ENCODE data around the gene CDH6.
"Not testable (repeated sequence)": the region's sequence is repeated elsewhere in the genome, so short reads cannot be mapped to it uniquely, and the experiment has no call there.

CDH6 gene

DNA sequence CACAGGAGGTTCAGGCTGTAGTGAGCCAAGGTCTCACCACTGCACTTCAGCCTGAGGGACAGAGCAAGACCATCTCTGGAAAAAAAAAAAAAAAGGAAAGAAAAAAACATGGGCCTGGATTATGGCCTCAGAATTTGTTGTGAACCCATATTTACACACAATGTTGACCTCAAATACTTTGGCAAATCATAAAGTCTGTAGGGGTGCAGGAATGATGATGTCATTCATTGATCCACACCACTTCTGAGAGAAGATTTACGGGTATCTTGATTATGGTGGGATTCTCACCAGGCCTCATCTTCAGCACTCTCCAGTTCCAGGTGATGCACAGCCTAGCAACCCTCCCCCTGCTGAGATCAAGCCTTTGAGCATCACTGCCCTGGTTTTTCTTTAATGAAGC, 156.9 kb downstream of the CDH6 start:
- TF ChIP-seq POLR2AphosphoS5 (IDR thresholded peaks at IDR 0.05; ENCODE audit: borderline replicate concordance, low read depth, low read length), result no peak
- no peak for TF ChIP-seq EZH2 (IDR thresholded peaks at IDR 0.05)
- no peak for TF ChIP-seq FOXP2 (optimal IDR thresholded peaks at IDR 0.05; ENCODE audit: control extremely low read depth, extremely low read length, insufficient read depth)
- Histone ChIP-seq H3K4me3 (no peak overlapping the region), H3K27ac (no peak overlapping the region), H3K36me3 (ENCODE audit: insufficient read depth, low read length) (no peaks in the 10 kb centered on the region), H3K9me3 (ENCODE audit: low read depth, low read length) (no peaks in the 10 kb centered on the region), H3K9ac (ENCODE audit: insufficient read length) (no peak overlapping the region)
- no peak for DNase-seq (ENCODE audit: low read depth, low spot score)

DNA sequence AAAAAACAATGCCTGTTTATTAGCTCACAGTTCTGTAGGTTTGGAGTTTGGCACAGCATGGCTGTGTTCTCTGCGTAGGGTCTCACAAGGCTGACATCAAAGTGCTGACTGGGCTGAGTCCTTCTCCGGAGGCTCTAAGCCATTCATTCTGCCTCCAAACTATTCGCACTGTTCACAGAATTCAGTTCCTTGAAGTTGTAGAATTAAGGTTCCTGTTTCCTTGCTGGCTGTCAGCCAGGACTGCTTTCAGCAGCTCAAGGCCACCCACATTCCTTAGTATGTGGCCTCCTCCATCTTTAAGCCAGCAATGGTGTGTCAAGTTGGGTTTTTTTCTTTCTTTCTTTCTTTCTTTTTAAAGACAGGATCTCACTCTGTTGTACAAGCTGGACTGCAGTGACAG, 161.9 kb downstream of the CDH6 start:
- no peak for TF ChIP-seq FOXP2 (optimal IDR thresholded peaks at IDR 0.05; ENCODE audit: control extremely low read depth, extremely low read length, insufficient read depth)
- TF ChIP-seq EZH2 (IDR thresholded peaks at IDR 0.05), result no peak
- no peak for TF ChIP-seq POLR2AphosphoS5 (IDR thresholded peaks at IDR 0.05; ENCODE audit: borderline replicate concordance, low read depth, low read length)
- Histone ChIP-seq H3K9ac (ENCODE audit: insufficient read length) (no peak overlapping the region), H3K36me3 (ENCODE audit: insufficient read depth, low read length) (no peaks in the 10 kb centered on the region), H3K9me3 (ENCODE audit: low read depth, low read length) (no peaks in the 10 kb centered on the region), H3K27ac (no peak overlapping the region), H3K4me3 (no peak overlapping the region)
- DNase-seq (ENCODE audit: low read depth, low spot score), result no peak

DNA sequence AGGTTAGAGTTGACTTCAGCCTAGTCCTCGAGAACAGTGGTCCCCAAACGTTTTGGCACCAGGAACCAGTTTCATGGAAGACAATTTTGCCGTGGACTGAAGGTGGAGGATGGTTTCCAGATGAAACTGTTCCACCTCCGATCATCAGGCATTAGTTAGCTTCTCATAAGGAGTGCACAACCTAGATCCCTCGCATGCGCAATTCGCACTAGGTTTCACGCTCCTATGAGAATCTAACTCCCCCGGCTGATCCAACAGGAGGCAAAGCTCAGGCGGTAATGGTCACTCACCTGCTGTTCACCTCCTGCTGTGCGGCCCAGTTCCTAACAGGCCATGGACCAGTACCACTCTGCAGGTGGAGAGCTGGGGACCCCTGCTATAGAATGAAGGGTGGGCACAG, 163.6 kb downstream of the CDH6 start:
- H3K36me3 ChIP-seq (ENCODE audit: insufficient read depth, low read length), result no peaks in the 10 kb centered on the region
- no peak overlapping the region for H3K27ac ChIP-seq
- TF ChIP-seq FOXP2 (optimal IDR thresholded peaks at IDR 0.05; ENCODE audit: control extremely low read depth, extremely low read length, insufficient read depth) (no peak), EZH2 (IDR thresholded peaks at IDR 0.05) (no peak), POLR2AphosphoS5 (IDR thresholded peaks at IDR 0.05; ENCODE audit: borderline replicate concordance, low read depth, low read length) (no peak)
- DNase-seq (ENCODE audit: low read depth, low spot score), result no peak
- H3K4me3 ChIP-seq, result no peak overlapping the region
- H3K9me3 ChIP-seq (ENCODE audit: low read depth, low read length), result no peaks in the 10 kb centered on the region
- no peak overlapping the region for H3K9ac ChIP-seq (ENCODE audit: insufficient read length)

DNA sequence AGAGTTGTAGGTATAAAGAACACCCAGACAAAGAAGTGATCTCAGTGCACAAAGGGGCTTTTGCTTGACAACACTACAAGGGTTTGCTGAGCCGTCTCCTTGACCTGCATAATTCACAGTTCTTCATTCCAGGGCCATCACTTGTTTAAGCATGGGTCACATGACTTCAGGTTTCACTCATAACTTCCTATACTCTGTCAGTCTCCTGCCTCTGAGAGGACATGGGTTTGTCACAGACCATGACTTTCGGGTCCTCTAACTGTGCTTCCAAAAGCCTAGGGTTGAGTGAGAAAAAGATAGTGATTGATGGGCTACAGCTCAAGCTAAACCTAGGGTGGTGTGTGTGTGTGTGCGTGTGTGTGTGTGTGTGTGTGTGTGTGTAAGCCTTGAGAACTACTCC, 166.4 kb downstream of the CDH6 start:
- no peak overlapping the region for H3K9ac ChIP-seq (ENCODE audit: insufficient read length)
- H3K36me3 ChIP-seq (ENCODE audit: insufficient read depth, low read length), result no peaks in the 10 kb centered on the region
- no peaks in the 10 kb centered on the region for H3K9me3 ChIP-seq (ENCODE audit: low read depth, low read length)
- H3K27ac ChIP-seq, result no peak overlapping the region
- no peak for DNase-seq (ENCODE audit: low read depth, low spot score)
- no peak overlapping the region for H3K4me3 ChIP-seq
- TF ChIP-seq EZH2 (IDR thresholded peaks at IDR 0.05) (no peak), POLR2AphosphoS5 (IDR thresholded peaks at IDR 0.05; ENCODE audit: borderline replicate concordance, low read depth, low read length) (no peak), FOXP2 (optimal IDR thresholded peaks at IDR 0.05; ENCODE audit: control extremely low read depth, extremely low read length, insufficient read depth) (no peak)

DNA sequence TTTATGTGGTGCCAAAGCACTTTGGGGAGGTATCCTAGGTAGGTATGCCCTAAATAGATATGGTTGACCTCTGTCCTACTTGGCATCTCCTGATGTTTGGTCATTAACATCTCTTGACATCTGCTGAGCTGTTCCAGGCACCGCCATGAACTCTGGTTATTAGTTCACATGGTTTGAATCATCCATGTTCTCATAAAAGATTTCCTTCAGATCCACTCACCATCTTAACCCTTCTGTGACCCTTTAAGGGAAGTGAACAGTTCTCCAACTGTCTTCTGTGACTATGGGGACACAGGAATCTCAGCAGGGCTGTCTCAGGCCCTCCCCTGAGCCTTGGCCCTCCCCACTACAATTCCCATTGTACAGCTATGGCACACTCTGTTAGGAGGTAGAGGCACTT, 167.7 kb downstream of the CDH6 start:
- Histone ChIP-seq H3K9me3 (ENCODE audit: low read depth, low read length) (no peaks in the 10 kb centered on the region), H3K9ac (ENCODE audit: insufficient read length) (no peak overlapping the region), H3K4me3 (no peak overlapping the region), H3K27ac (no peak overlapping the region), H3K36me3 (ENCODE audit: insufficient read depth, low read length) (no peaks in the 10 kb centered on the region)
- no peak for DNase-seq (ENCODE audit: low read depth, low spot score)
- TF ChIP-seq EZH2 (IDR thresholded peaks at IDR 0.05), result no peak
- no peak for TF ChIP-seq POLR2AphosphoS5 (IDR thresholded peaks at IDR 0.05; ENCODE audit: borderline replicate concordance, low read depth, low read length)
- TF ChIP-seq FOXP2 (optimal IDR thresholded peaks at IDR 0.05; ENCODE audit: control extremely low read depth, extremely low read length, insufficient read depth), result no peak

DNA sequence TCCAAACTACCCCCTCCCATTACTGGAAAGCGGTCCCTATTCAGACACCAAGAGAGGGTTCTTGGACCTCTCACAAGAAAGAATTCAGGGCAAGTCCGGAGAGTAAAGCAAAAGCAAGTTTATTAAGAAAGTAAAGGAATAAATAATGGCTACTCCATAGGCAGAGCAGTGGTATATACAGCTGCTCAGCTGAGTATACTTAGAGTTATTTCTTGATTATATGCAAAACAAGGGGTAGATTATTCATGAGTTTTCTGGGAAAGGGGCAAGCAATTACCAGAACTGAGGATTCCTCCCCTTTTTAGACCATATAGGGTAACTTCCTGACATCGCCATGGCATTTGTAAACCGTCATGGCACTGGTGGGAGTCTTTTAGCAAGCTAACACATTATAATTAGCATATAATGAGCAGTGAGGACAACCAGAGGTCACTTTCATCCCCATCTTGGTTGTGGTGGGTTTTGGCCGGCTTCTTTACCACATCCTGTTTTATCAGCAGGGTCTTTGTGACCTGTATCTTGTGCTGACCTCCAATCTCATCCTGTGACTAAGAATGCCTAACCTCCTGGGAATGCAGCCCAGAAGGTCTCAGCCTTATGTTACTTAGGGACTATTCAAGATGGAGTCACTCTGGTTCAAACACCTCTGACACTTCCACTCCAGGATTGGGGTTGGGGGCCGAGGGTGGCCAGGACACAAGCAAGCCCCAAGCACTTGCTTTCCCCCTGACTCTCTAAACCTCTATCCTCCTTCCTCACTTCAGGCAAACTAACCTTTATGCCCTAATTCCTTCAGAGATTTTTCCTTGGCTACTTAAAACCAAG, 168.4 kb downstream of the CDH6 start:
- not testable (repeated sequence) for DNase-seq (ENCODE audit: low read depth, low spot score); H3K36me3 ChIP-seq (ENCODE audit: insufficient read depth, low read length); H3K9ac ChIP-seq (ENCODE audit: insufficient read length); H3K9me3 ChIP-seq (ENCODE audit: low read depth, low read length); H3K4me3 ChIP-seq; H3K27ac ChIP-seq

DNA sequence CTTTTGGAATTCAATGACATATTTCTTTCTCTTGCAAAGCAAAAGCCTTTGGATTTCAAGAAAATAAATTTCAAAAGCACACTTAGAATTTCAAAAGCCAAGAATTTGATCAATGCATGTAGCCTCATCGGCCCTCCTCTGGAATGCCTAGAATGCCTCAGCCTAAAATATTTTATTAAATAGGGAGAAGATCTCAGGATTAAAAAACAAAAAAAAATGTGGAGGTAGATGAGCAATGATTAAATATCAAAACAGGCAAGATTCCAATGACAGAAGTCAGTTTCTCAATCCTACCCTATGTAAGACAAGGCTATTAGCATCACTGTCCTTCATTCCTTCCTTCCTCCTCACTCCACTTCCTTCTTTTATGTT, 169.0 kb downstream of the CDH6 start:
- Histone ChIP-seq H3K27ac (no peak overlapping the region), H3K9ac (ENCODE audit: insufficient read length) (no peak overlapping the region), H3K4me3 (no peak overlapping the region), H3K9me3 (ENCODE audit: low read depth, low read length) (no peaks in the 10 kb centered on the region), H3K36me3 (ENCODE audit: insufficient read depth, low read length) (no peaks in the 10 kb centered on the region)
- no peak for DNase-seq (ENCODE audit: low read depth, low spot score)
- TF ChIP-seq EZH2 (IDR thresholded peaks at IDR 0.05) (no peak), FOXP2 (optimal IDR thresholded peaks at IDR 0.05; ENCODE audit: control extremely low read depth, extremely low read length, insufficient read depth) (no peak), POLR2AphosphoS5 (IDR thresholded peaks at IDR 0.05; ENCODE audit: borderline replicate concordance, low read depth, low read length) (no peak)

DNA sequence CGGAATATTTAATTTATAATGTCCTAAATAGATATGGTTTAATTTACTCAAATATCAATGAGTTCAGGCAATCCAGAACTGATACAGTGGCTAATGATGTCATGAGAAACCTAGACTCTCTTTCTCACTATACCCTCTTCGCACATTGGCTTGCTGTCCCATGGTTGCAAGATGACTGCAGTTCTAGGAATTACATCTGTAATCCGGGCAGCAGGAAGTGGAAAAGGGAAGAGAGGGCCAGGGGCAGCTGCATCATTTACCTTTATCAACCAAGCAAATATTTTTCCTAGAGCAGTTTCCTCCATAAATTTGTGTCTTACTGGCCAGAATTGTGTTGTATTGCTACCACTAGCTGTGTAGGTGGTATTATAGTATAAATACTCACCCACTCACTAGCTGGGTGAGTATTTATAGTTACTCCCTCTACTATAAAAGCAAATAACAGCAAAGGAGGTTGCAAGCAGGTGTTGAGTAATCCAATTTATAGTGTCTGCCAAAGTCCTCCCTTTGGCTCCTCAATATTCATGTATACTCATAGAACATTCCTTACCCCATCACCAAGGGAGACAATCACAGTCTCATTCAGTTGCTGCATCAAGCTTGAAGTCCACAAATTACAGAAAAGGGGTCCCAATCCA, 169.6 kb downstream of the CDH6 start:
- TF ChIP-seq FOXP2 (optimal IDR thresholded peaks at IDR 0.05; ENCODE audit: control extremely low read depth, extremely low read length, insufficient read depth), result no peak
- no peak for TF ChIP-seq EZH2 (IDR thresholded peaks at IDR 0.05)
- TF ChIP-seq POLR2AphosphoS5 (IDR thresholded peaks at IDR 0.05; ENCODE audit: borderline replicate concordance, low read depth, low read length), result no peak
- H3K9me3 ChIP-seq (ENCODE audit: low read depth, low read length), result no peaks in the 10 kb centered on the region
- no peak for DNase-seq (ENCODE audit: low read depth, low spot score)
- no peak overlapping the region for H3K27ac ChIP-seq
- no peak overlapping the region for H3K4me3 ChIP-seq
- H3K9ac ChIP-seq (ENCODE audit: insufficient read length), result no peak overlapping the region
- no peaks in the 10 kb centered on the region for H3K36me3 ChIP-seq (ENCODE audit: insufficient read depth, low read length)

Measured in SK-N-MC (cell line).